ENCODE results near the gene BCAS3.

BCAS3 gene

GRCh38 chr17:61066062-61066461, 388.4 kb downstream of the BCAS3 start:
- no peak for DNase-seq
- TF ChIP-seq, protein P1, sequence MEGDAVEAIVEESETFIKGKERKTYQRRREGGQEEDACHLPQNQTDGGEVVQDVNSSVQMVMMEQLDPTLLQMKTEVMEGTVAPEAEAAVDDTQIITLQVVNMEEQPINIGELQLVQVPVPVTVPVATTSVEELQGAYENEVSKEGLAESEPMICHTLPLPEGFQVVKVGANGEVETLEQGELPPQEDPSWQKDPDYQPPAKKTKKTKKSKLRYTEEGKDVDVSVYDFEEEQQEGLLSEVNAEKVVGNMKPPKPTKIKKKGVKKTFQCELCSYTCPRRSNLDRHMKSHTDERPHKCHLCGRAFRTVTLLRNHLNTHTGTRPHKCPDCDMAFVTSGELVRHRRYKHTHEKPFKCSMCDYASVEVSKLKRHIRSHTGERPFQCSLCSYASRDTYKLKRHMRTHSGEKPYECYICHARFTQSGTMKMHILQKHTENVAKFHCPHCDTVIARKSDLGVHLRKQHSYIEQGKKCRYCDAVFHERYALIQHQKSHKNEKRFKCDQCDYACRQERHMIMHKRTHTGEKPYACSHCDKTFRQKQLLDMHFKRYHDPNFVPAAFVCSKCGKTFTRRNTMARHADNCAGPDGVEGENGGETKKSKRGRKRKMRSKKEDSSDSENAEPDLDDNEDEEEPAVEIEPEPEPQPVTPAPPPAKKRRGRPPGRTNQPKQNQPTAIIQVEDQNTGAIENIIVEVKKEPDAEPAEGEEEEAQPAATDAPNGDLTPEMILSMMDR (IDR thresholded peaks at IDR 0.05; ENCODE audit: low read depth, low read length), result no peak
- Histone ChIP-seq H3K9me3 (no peaks in the 10 kb centered on the region), H3K4me3 (ENCODE audit: low read depth, low read length) (no peak overlapping the region), H3K27me3 (no peaks in the 10 kb centered on the region), H3K36me3 (no peaks in the 10 kb centered on the region), H3K4me1 (peaks cover 11% of the 10 kb centered on the region)

DNA sequence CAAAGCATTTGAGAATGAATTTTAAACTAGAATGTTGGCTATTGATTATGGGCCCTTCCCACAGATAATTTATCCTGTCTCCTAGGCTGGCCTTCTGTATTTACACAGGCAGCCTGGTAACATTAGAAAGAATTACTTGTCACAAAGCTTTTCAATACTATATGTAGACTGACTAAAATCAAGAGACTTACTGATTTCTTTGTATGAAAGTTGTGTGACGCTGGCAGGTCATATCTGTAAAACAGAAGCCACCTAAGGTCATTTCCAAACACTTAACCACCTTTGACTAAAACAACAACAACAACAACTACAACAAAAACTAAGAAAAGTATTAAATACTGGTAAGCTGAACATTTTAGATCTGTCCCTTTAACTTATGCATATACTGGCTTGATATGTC, 393.0 kb downstream of the BCAS3 start:
- TF ChIP-seq, protein P1 (IDR thresholded peaks at IDR 0.05; ENCODE audit: low read depth, low read length), result no peak
- peaks cover 10% of the 10 kb centered on the region for H3K4me1 ChIP-seq
- no peaks in the 10 kb centered on the region for H3K9me3 ChIP-seq
- no peaks in the 10 kb centered on the region for H3K36me3 ChIP-seq
- no peaks in the 10 kb centered on the region for H3K27me3 ChIP-seq
- no peak for DNase-seq
- no peak overlapping the region for H3K4me3 ChIP-seq (ENCODE audit: low read depth, low read length)

DNA sequence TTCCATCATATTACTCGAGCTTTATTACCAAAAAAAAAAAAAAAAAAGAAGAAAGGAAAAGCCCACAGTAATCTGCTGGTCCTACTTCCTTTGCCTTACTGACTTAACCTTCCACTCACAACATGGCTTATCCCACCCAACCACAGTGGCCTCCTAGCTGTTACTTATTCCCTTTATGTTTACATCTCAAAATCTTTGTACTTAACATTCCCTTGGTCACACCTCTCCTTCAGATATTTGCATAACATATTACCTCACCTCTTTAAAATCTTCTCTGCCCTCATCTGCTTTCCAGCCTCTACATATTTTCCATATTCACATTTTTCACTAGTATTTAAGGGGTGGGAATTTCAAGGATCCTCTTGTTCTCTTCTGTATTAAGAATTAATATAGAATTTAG, 395.0 kb downstream of the BCAS3 start:
- H3K4me1 ChIP-seq, result 0 out of 2 replicates have a peak, but pooled peaks cover 4% of the 10 kb centered on the region
- no peak overlapping the region for H3K4me3 ChIP-seq (ENCODE audit: low read depth, low read length)
- no peaks in the 10 kb centered on the region for H3K9me3 ChIP-seq
- no peaks in the 10 kb centered on the region for H3K36me3 ChIP-seq
- no peaks in the 10 kb centered on the region for H3K27me3 ChIP-seq
- DNase-seq, result no peak
- TF ChIP-seq, protein P1 (IDR thresholded peaks at IDR 0.05; ENCODE audit: low read depth, low read length), result no peak

DNA sequence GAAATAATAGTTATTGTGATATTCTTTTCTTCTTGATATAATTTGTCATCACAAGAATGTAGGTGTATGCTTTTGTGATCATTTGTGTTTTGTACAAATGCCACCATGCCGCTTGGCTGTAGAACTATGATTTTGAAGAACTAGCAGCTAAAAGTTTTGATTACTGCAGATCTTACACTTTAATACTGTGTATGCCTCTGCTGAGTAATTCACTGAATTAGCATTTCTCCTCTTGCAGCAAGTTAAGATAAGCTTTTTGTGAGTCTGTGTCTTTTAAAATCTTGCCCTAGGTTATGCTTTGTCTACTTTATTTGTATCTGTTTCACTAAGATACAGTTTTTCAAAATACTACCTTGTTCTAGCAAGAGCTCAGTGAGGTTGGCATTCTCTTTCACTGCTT, 395.5 kb downstream of the BCAS3 start:
- Histone ChIP-seq H3K36me3 (no peaks in the 10 kb centered on the region), H3K4me3 (ENCODE audit: low read depth, low read length) (no peak overlapping the region), H3K9me3 (no peaks in the 10 kb centered on the region), H3K27me3 (no peaks in the 10 kb centered on the region), H3K4me1 (0 out of 2 replicates have a peak, but pooled peaks cover 4% of the 10 kb centered on the region)
- no peak for DNase-seq
- TF ChIP-seq, protein P1 (IDR thresholded peaks at IDR 0.05; ENCODE audit: low read depth, low read length), result no peak

DNA sequence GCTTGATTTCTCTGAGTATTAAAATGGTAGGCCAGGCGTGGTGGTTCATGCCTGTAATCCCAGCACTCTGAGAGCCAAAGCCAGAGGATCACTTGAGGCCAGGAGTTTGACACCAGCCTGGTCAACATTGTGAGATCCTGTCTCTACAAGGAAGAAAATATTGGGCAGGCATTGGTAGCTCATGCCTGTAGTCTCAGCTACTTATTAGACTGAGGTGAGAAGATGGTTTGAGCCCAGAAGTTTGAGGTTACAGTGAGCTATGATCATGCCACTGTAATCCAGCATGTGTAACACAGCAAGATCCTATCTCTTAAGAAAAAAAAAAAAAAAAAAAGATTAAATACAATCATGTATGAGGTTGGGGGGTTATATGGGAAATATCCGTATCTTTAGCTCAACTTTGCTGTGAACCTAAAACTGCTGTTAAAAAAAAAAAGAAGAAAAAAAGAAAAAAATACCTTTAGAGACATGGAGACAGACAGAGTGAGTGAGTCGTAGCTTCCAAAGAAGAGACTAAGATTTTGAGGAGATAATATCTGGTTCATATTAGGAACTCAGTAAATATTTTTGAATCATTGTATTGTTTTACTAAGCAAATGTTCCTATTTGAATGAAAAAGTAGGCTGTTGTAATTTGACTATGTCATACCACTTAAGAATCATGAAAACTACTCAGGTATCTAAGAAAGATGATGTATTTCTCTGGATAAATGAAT, 396.3 kb downstream of the BCAS3 start:
- no peak for DNase-seq
- no peaks in the 10 kb centered on the region for H3K36me3 ChIP-seq
- no peaks in the 10 kb centered on the region for H3K9me3 ChIP-seq
- no peak overlapping the region for H3K4me3 ChIP-seq (ENCODE audit: low read depth, low read length)
- H3K4me1 ChIP-seq, result 0 out of 2 replicates have a peak, but pooled peaks cover 4% of the 10 kb centered on the region
- no peaks in the 10 kb centered on the region for H3K27me3 ChIP-seq
- TF ChIP-seq, protein P1 (IDR thresholded peaks at IDR 0.05; ENCODE audit: low read depth, low read length), result no peak

DNA sequence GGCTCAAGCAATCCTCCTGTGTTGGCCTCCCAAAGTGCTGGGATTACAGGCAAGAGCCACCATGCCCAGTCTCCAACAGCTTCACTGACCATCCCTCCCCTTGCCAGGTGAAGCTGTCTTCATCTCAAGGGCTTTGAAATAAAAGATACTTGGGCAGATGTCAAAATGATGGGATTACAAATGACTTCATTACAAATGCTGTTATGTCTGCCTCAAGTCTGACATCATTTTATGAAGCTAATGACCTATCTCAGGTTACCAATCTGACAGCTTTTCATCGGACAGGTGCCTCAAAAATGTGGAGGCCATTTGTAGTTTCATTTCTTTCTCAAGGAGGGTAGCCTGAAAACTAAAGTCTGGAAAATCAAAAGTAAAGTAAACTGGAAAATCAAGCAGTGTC, 398.3 kb downstream of the BCAS3 start:
- Histone ChIP-seq H3K27me3 (no peaks in the 10 kb centered on the region), H3K9me3 (no peaks in the 10 kb centered on the region), H3K36me3 (no peaks in the 10 kb centered on the region), H3K4me1 (0 out of 2 replicates have a peak, but pooled peaks cover 4% of the 10 kb centered on the region), H3K4me3 (ENCODE audit: low read depth, low read length) (no peak overlapping the region)
- TF ChIP-seq, protein P1 (IDR thresholded peaks at IDR 0.05; ENCODE audit: low read depth, low read length), result no peak
- DNase-seq, result no peak
